Endothelial cell of umbilical vein (primary cell): ENCODE data around the gene FAM118A. TPM values are rescaled to one million over a fixed set of nuclear protein-coding genes. Genes with fewer than 3 reads are reported as not detected.

ENCODE experiments used
- BruUV-seq: library from RNA; stranded (reverse); fragments of 400-500 nt; replicated peaks from 2 replicates; lab custom pipeline; 2021; lab: Mats Ljungman, UMichigan
- CTCF ChIA-PET: fragments of 300-600, 350-600 bp; sonication (Branson Sonifier 250); formaldehyde crosslinking; loops from one replicate; lab custom pipeline; 2021; ENCODE audit warnings: antibody characterized with exemption, inconsistent platforms; lab: Charles Lee
- POLR2A ChIA-PET: fragments of 300-600, 350-600 bp; sonication (Branson Sonifier 250); formaldehyde crosslinking; loops from one replicate; lab custom pipeline; 2021; ENCODE audit warnings: antibody characterized with exemption, inconsistent platforms; lab: Charles Lee
- DNase-seq: peaks from one replicate; pipeline ENCODE4 v3.0.0-alpha.2; 2011; ENCODE audit warnings: low read depth, low spot score
- FAIRE-seq: peaks from 2 replicates; lab custom pipeline; 2011; peaks lifted over from hg19 to GRCh38; lab: Jason Lieb, UNC
- H2AFZ ChIP-seq: 2 replicates; pipeline ENCODE4 v1.6.0; 2012; ENCODE audit warnings: low read depth, low read length, control low read depth, inconsistent platforms
- H3K27ac ChIP-seq: 2 replicates; pipeline ENCODE4 v1.5.1; 2011; ENCODE audit warnings: low read depth, mild to moderate bottlenecking, control low read depth, low read length, moderate library complexity; ENCODE audit not compliant: insufficient read depth
- H3K27me3 ChIP-seq, 2 experiments: 2 replicates each; pipeline versions ENCODE4 v1.6.0 to v1.6.1; 2011; ENCODE audit warnings: low read length in 2 of 2, mixed read lengths in 1 of 2; ENCODE audit not compliant: control insufficient read depth in 2 of 2, insufficient read depth in 2 of 2
- H3K36me3 ChIP-seq, 2 experiments: 2 replicates in 1 of 2; 3 replicates in 1 of 2; pipeline ENCODE4 v1.5.1; 2011; ENCODE audit warnings: low read length in 2 of 2, mild to moderate bottlenecking in 1 of 2, moderate library complexity in 1 of 2; ENCODE audit not compliant: control insufficient read depth in 2 of 2, insufficient read depth in 2 of 2; ENCODE audit errors: extremely low read depth in 1 of 2
- H3K4me1 ChIP-seq: 3 replicates; pipeline ENCODE4 v1.5.1; 2011; ENCODE audit warnings: mild to moderate bottlenecking, low read length; ENCODE audit not compliant: control insufficient read depth, insufficient read depth; ENCODE audit errors: extremely low read depth
- H3K4me2 ChIP-seq: 2 replicates; pipeline ENCODE4 v1.6.1; 2011; ENCODE audit warnings: low read length, control low read depth, mixed read lengths; ENCODE audit not compliant: insufficient read depth
- H3K4me3 ChIP-seq, 3 experiments: fragments of 200-600 bp in 1 of 3; sonication (generic), shearing (Covaris generic) in 1 of 3; replicated peaks in 1 of 3; 2 replicates each; pipeline ENCODE4 v1.5.1; 2011 to 2016; ENCODE audit warnings: control low read depth in 3 of 3, low read length in 3 of 3, mild to moderate bottlenecking in 2 of 3, inconsistent platforms in 1 of 3, low read depth in 1 of 3, moderate library complexity in 1 of 3; ENCODE audit not compliant: insufficient read depth in 1 of 3
- H3K79me2 ChIP-seq: 2 replicates; pipeline ENCODE4 v1.6.0; 2012; ENCODE audit warnings: low read length, inconsistent platforms; ENCODE audit not compliant: control insufficient read depth, insufficient read depth
- H3K9ac ChIP-seq: replicated peaks from 2 replicates; pipeline ENCODE3; 2011; ENCODE audit warnings: low read length, control low read depth; ENCODE audit not compliant: insufficient read depth; ENCODE audit errors: extremely low read depth
- H3K9me1 ChIP-seq: replicated peaks from 3 replicates; pipeline ENCODE4 v1.6.0; 2011; ENCODE audit warnings: mild to moderate bottlenecking, low read length; ENCODE audit not compliant: control insufficient read depth, insufficient read depth; ENCODE audit errors: extremely low read depth
- H3K9me3 ChIP-seq: replicated peaks from 2 replicates; pipeline ENCODE4 v1.5.1; 2012; ENCODE audit warnings: low read length, inconsistent platforms; ENCODE audit not compliant: control insufficient read depth, insufficient read depth
- H4K20me1 ChIP-seq: replicated peaks from 2 replicates; pipeline ENCODE3; 2011; ENCODE audit warnings: mild to moderate bottlenecking, low read length; ENCODE audit not compliant: control insufficient read depth, insufficient read depth; ENCODE audit errors: extremely low read depth
- CTCF ChIP-seq, 2 donors: IDR thresholded peaks; 1 replicate in 1 of 2; 2 replicates in 1 of 2; pipeline ENCODE4 v1.5.1; 2011; ENCODE audit warnings: low read length in 2 of 2, mild to moderate bottlenecking in 2 of 2, moderate library complexity in 2 of 2, control low read depth in 1 of 2, inconsistent platforms in 1 of 2, low read depth in 1 of 2; ENCODE audit not compliant: insufficient read depth in 1 of 2; ENCODE audit errors: extremely low read depth in 1 of 2
- EZH2 ChIP-seq: IDR thresholded peaks from 2 replicates; pipeline ENCODE4 v1.6.1; 2012; ENCODE audit warnings: borderline replicate concordance, low read depth, mild to moderate bottlenecking, moderate library complexity, low read length, inconsistent platforms; ENCODE audit not compliant: severe bottlenecking
- FOS ChIP-seq: IDR thresholded peaks from 2 replicates; pipeline ENCODE4 v1.6.1; 2011; ENCODE audit warnings: mild to moderate bottlenecking, low read length, moderate library complexity, borderline replicate concordance; ENCODE audit not compliant: insufficient read depth
- GATA2 ChIP-seq: IDR thresholded peaks from 2 replicates; pipeline ENCODE4 v1.7.0; 2011; ENCODE audit warnings: low read depth, mild to moderate bottlenecking, moderate library complexity, mixed read lengths, low read length; ENCODE audit not compliant: insufficient read length, insufficient read depth
- JUN ChIP-seq: IDR thresholded peaks from 2 replicates; pipeline ENCODE4 v1.6.1; 2011; ENCODE audit warnings: borderline replicate concordance, low read depth; ENCODE audit not compliant: insufficient read length, insufficient read depth
- MAX ChIP-seq: IDR thresholded peaks from 2 replicates; pipeline ENCODE4 v1.6.1; 2011; ENCODE audit not compliant: insufficient read depth, insufficient read length
- MYC ChIP-seq: IDR thresholded peaks from one replicate; pipeline ENCODE4 v1.6.1; 2011; ENCODE audit warnings: mild to moderate bottlenecking, low read depth, low read length
- POLR2A ChIP-seq: IDR thresholded peaks from 2 replicates; pipeline ENCODE4 v1.6.1; 2012; ENCODE audit warnings: low read depth, mild to moderate bottlenecking, control low read depth, low read length
- POLR2AphosphoS5 ChIP-seq: IDR thresholded peaks from 2 replicates; pipeline ENCODE4 v1.6.1; 2012; ENCODE audit warnings: low read depth, mild to moderate bottlenecking, control low read depth, low read length, moderate library complexity; ENCODE audit not compliant: insufficient read depth
- dilution Hi-C: fragments of 300-500 bp; cut with MboI; formaldehyde crosslinking; loops from one replicate; pipeline ENCODE4 v1.15.0; 2019; ENCODE audit warnings: low sequenced_read_pairs; ENCODE audit not compliant: extremely low pct_ligation_motif_present
- intact Hi-C: fragments of 100-400 bp; cut with micrococcal nuclease; formaldehyde crosslinking; loops from one replicate; pipeline ENCODE4 v1.10.0; 2022
- polyA plus RNA-seq, 4 experiments: library from polyadenylated mRNA; depleted of rRNA in 3 of 4; stranded (reverse) in 3 of 4; unstranded in 1 of 4; fragments of >200 nt; gene quantifications; 2 replicates each; pipeline versions ENCODE4 v1.2.1 to v1.2.3, GENCODE V29; 2011 to 2012; ENCODE audit warnings: missing spikeins in 1 of 4
- total RNA-seq: library from RNA; stranded (reverse); gene quantifications from 2 replicates; pipeline ENCODE4 v1.2.3, GENCODE V29; 2021

The FAM118A gene
- total and polyA plus RNA-seq, 2 donors (not counting 3 experiments of a cell fraction or from before 2014, with no cell fraction given): 20.2 to 25.6 TPM

- Histone ChIP-seq H3K4me2 (no peak overlapping the region), H3K36me3 (no peaks in the 10 kb centered on the region), H3K9me1 (no peaks in the 10 kb centered on the region), H3K4me3 (no peak overlapping the region), H3K4me1 (no peaks in the 10 kb centered on the region), H3K9ac (no peak overlapping the region), H3K9me3 (no peaks in the 10 kb centered on the region), H3K79me2 (no peaks in the 10 kb centered on the region), H4K20me1 (no peaks in the 10 kb centered on the region), H3K27me3 (peaks cover 0 to 2% of the 10 kb centered on the region in 2 experiments), H2AFZ (no peak overlapping the region), H3K27ac (no peak overlapping the region)
- ChIA-PET CTCF (no interaction called here), POLR2A (no interaction called here)
- dilution Hi-C loops: no loop called here
- intact Hi-C loops: no loop called here
- DNase-seq (no peak), FAIRE-seq (no peak)
- TF ChIP-seq MYC: no peak
- no peak for TF ChIP-seq POLR2AphosphoS5
- TF ChIP-seq FOS: no peak
- no peak for TF ChIP-seq CTCF (IDR thresholded peaks at IDR 0.05; ENCODE audit: extremely low read depth in 1 of 2, insufficient read depth in 1 of 2, low read depth in 1 of 2, low read length in 2 of 2)
- TF ChIP-seq GATA2: no peak
- TF ChIP-seq EZH2: no peak
- no peak for TF ChIP-seq JUN
- TF ChIP-seq POLR2A: no peak
- no peak for TF ChIP-seq MAX
- no TSS peak for BruUV-seq
These were observed 13.0 kb upstream of the FAM118A start for GRCh38 chr22:45296628-45297297.
